HG03108 (cell line): ENCODE data around the gene PAX8.

Source experiments
- ATAC-seq: cut with Tn5 transposase; IDR thresholded peaks from one replicate; pipeline ENCODE4 v1.9.1; 2021; ENCODE audit warnings: moderate library complexity; ENCODE audit not compliant: unreplicated experiment

The PAX8 gene

GRCh38 chr2:113268621-113269360 lies 9.9 kb downstream of the PAX8 start:
- ATAC-seq, result no peak

DNA sequence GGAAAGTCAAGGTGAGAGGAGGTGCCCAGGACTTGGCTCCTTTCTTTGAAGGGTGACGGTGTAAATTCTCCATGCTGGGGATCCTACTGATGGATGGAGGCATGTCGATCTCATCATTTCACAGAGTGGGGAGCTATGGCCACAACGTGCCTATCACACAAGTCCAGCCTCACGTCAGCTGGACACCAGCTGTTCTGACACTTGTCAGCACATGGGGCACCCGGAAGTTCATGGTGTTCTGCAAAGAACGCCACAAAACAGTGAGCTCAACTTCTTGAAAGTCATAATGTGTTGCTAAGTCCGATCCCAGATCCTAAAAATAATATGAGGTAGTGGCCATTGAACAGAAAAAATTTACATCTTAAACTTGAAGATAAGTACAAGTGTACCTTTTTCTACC lies 12.3 kb downstream of the PAX8 start:
- no peak for ATAC-seq

DNA sequence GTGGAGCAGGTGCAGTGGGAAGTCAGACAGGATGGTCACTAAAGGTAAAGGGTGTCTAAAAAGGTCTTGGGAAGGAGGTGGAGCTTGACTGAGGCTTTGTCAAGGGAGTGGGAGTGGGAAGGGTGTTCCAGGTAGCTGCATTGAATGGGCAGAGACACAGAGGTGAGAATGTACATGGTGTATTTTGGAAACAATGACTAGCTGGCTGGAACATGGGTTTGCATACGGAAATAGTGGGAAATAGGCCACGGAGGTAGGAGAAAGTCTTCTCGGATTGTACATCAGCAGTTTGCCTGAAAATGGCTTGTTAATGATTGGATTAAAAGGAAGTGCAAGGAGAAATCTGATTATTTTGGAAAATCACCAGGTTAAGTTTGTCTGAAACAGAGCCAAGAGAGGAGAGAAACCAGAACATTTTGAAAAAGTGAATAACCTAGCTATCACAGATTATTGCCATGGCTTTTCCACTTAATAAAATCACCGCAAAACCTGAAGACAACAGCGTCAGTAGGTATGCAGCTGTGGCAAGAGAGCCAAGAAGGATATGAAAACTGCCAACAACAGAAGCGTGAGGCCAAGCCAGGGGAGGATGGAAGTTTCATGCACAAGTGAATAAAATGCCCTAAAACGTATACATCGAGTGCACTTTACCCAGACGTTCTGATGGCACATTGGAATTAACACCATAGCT lies 13.9 kb downstream of the PAX8 start:
- ATAC-seq, result no peak

DNA sequence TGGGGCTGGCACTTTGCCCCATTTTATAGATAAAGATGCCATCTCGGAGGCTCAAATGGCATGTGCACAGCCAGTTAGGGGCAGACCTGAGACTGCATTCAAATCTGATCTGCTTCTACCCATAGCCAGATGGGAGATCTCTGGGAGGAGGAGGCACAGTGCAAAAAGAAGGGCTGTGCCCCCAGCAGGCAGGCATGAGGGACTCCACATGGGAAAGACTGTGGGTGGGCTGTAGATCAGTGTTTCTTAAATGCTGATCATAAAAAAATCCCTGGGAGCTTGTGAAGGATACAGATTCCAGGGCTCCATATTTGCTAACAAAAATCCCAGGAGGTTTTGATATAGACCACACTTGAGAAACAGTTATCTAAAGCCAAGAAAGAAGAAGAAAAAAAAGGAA lies 15.2 kb downstream of the PAX8 start:
- ATAC-seq, result no peak

DNA sequence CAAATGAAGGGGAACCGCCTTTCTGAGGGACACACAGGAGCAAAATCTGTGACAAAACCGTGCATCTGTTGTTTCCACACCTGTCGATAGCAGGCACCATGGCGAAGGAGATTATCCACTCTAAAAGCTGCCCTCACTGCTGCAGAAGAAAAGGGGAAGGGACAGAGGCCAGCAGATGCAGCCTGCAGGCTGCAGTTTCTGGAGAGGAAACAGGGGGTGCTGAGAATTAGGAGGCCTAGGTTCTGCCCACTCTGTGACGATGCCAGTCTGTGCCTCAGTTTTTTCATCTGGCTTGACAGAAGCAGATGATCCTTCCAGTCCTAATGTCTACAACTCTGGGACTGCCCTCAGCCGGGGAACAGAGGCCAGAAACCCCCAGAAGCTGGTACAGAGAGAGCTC lies 17.7 kb downstream of the PAX8 start:
- ATAC-seq, result no peak

- no peak for ATAC-seq
Observed at GRCh38 chr2:113258471-113259147, 20.1 kb downstream of the PAX8 start.

- ATAC-seq, result no peak
Observed at GRCh38 chr2:113257516-113258264, 21.0 kb downstream of the PAX8 start.

DNA sequence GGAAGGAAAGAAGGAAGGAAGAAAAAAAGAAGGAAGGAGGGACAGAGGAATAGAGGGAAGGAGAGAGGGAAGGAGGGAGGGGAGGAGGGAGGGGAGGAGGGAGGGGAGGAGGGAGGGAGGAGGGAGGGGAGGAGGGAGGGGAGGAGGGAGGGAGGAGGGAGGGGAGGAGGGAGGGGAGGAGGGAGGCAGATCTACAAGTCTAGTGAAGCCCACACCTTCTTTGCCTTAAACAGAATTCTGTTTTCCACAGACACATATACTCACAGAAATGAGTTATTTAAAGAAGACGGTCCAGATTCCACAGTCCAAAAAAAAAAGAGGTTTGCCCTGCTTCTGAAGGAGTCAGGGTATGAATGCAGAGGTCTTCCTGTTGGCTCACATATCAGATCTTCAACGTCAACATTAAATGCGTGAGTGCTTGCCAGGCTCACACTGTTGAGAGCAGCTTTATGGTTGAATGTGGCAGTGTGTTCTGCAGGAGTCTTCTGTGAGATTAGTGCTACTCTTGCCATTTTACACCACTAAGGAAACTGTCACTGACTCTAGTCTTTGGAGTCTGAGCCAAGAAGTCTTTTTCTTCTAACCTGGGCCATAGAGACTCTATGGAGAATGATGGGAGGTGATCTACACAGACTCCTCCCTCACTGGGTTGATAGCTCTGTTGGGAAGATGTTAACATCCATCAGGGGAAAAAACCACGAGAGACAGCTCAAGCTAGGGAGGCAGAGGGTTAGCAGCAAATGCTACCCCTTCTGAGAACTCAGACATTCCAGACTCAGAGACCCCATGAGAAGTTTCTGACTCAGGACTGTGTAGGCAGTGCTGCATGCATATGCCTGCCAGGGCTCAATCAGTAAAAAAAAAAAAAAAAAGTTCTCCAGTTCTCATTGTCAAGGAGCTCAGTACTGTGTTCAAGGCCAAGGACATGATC lies 23.3 kb downstream of the PAX8 start:
- no peak for ATAC-seq

DNA sequence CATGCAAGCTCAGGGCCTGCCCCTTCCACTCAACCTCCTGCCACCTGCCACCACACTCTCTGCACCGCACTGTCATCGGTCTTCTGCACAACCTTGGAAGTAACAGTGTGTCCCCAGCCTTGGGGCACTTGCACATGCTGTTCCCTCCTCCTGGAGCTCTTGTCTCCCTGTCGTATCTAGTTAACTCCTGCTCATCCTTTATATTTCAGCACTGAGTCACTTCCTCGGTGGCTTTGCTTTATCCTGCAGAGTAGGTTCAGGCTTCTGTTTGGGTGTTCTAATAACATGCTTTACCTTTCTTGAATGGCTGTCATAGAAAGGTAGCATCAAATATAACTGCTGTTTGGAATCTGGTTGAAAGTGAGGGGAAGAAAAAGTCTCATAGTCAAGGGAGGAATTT lies 25.3 kb downstream of the PAX8 start:
- no peak for ATAC-seq

- no peak for ATAC-seq
Observed at GRCh38 chr2:113252047-113252590, 26.6 kb downstream of the PAX8 start.

GRCh38 chr2:113251118-113251517 lies 27.6 kb downstream of the PAX8 start:
- peak; percentile 42 for ATAC-seq

DNA sequence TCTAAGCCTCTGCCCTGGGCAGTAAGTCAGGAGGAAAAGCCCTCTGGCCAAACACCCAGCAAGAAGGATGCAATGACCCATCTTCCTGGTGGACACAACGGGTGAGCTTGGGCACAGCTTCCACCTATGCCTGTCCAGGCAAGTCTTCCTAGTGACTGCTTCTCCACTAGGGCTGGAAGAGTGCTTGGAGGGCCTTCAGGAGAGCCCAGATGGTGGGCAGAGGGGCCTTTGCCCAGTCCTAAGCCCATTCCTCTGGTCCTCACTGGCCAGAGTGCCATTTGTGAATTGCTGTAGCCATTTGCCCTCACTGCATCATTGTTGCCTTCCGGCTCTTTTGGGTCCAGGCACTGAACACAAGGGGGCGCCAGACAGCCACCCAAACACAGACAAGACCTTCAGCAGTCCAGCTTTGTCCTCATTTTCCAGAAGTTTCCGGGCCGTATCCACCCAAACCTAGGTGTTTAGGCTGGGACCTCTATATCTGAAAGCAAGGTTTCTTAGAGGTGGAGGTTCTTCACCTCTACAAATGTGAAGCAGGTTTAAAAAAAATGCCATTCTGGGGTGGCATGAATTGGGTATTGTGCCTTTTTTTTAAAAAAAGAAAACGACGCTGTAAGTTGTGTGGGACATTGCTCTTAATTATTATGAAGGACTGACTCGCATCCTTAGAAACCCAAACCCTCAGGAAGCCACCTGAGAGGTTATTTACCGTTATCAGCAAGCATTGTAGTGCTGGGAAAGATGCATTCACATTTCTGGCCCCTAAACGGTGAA lies 29.5 kb downstream of the PAX8 start:
- ATAC-seq, result no peak

- no peak for ATAC-seq
Observed at GRCh38 chr2:113246606-113247005, 32.1 kb downstream of the PAX8 start.

- ATAC-seq, result no peak
Observed at GRCh38 chr2:113245276-113245711, 33.4 kb downstream of the PAX8 start.

GRCh38 chr2:113242327-113242726 lies 36.4 kb downstream of the PAX8 start:
- no peak for ATAC-seq

GRCh38 chr2:113240915-113241911 lies 37.5 kb downstream of the PAX8 start:
- no peak for ATAC-seq

- ATAC-seq, result no peak
Observed at GRCh38 chr2:113240150-113240914, 38.4 kb downstream of the PAX8 start.
